Activated T-cell treated with anti-CD3 and anti-CD28 coated beads for 24 hours (primary cell): ENCODE data around the gene ZNF652.
A peak's percentile ranks its signal among the peaks of the same experiment; 100 is the strongest.
"Not testable (repeated sequence)": the region's sequence is repeated elsewhere in the genome, so short reads cannot be mapped to it uniquely, and the experiment has no call there.

Experiments used
- DNase-seq: peaks from one replicate; pipeline ENCODE4 v3.0.0-alpha.2; 2020; ENCODE audit warnings: low read depth

The ZNF652 gene

GRCh38 chr17:49361902-49362722 lies at the start of gene ZNF652:
TSS of gene ZNF652 (minus strand) at chr17:49362250. CDS start at chr17:49317725, 44,525 bp downstream.
- peak; percentile 80 for DNase-seq

- no peak for DNase-seq
These were observed 47.0 kb upstream of the ZNF652 start for GRCh38 chr17:49409066-49409465.

GRCh38 chr17:49407981-49408501 lies 46.0 kb upstream of the ZNF652 start:
- peak; percentile 79 for DNase-seq

- DNase-seq, result no peak
These were observed 45.0 kb upstream of the ZNF652 start for GRCh38 chr17:49407086-49407485.

GRCh38 chr17:49406421-49407061 lies 44.5 kb upstream of the ZNF652 start:
- no peak for DNase-seq

GRCh38 chr17:49404906-49405305 lies 42.9 kb upstream of the ZNF652 start:
- no peak for DNase-seq

GRCh38 chr17:49404361-49404760 lies 42.3 kb upstream of the ZNF652 start:
- DNase-seq, result no peak

- no peak for DNase-seq
These were observed 41.7 kb upstream of the ZNF652 start for GRCh38 chr17:49403514-49404289.

- DNase-seq, result no peak
These were observed 40.7 kb upstream of the ZNF652 start for GRCh38 chr17:49402706-49403105.

GRCh38 chr17:49401971-49402611 lies 40.0 kb upstream of the ZNF652 start:
- no peak for DNase-seq

- DNase-seq, result no peak
These were observed 37.9 kb upstream of the ZNF652 start for GRCh38 chr17:49399995-49400394.

GRCh38 chr17:49397586-49397985 lies 35.5 kb upstream of the ZNF652 start:
- DNase-seq, result no peak

GRCh38 chr17:49393491-49394255 lies 31.6 kb upstream of the ZNF652 start:
- DNase-seq, result no peak

GRCh38 chr17:49390548-49391324 lies 28.7 kb upstream of the ZNF652 start:
- no peak for DNase-seq

GRCh38 chr17:49389514-49390347 lies 27.7 kb upstream of the ZNF652 start:
- not testable (repeated sequence) for DNase-seq

GRCh38 chr17:49388692-49389513 lies 26.9 kb upstream of the ZNF652 start:
- DNase-seq, result no peak

- no peak for DNase-seq
These were observed 26.2 kb upstream of the ZNF652 start for GRCh38 chr17:49388290-49388640.

- DNase-seq, result no peak
These were observed 25.6 kb upstream of the ZNF652 start for GRCh38 chr17:49387498-49388289.
